HepG2 (cell line): Measurements from ENCODE around the gene LGALS1. TPM values are rescaled to one million over a fixed set of nuclear protein-coding genes. Genes with fewer than 3 reads are reported as not detected.

Source experiments
- ATAC-seq: fragments of 200-7000 bp; cut with Tn5 transposase; 3 replicates; pipeline ENCODE4 v1.9.1; 2020; ENCODE audit warnings: mild to moderate bottlenecking, moderate library complexity
- BruUV-seq: library from RNA; stranded (reverse); fragments of 400-500 nt; replicated peaks from 2 replicates; lab custom pipeline; 2021; lab: Mats Ljungman, UMichigan
- CTCF ChIA-PET: fragments of 300-600 bp; formaldehyde crosslinking; extraction: SDS; loops from one replicate; lab custom pipeline; 2021; ENCODE audit warnings: low total read pairs, inconsistent platforms, low intra/inter-chr PET ratio; lab: Yijun Ruan, JAX
- POLR2A ChIA-PET: fragments of 350-600 bp; sonication (Branson Sonifier 250); formaldehyde crosslinking; loops from one replicate; lab custom pipeline; 2020; ENCODE audit warnings: antibody characterized with exemption, inconsistent platforms; lab: Yijun Ruan, JAX
- DNase-seq: peaks from one replicate; pipeline ENCODE4 v3.0.0-alpha.2; 2015; ENCODE audit warnings: low spot score
- FAIRE-seq: peaks from 3 replicates; lab custom pipeline; 2011; peaks lifted over from hg19 to GRCh38; lab: Jason Lieb, UNC
- H2AFZ ChIP-seq: one replicate; pipeline ENCODE4 v1.6.1; 2011; ENCODE audit warnings: low read length, inconsistent platforms
- H3K27ac ChIP-seq: fragments of 300-600 bp; 3 replicates; pipeline ENCODE4 v1.8.0; 2011; ENCODE audit warnings: mixed run types, mild to moderate bottlenecking, mixed read lengths, low read length, inconsistent platforms; ENCODE audit not compliant: insufficient read depth; ENCODE audit errors: extremely low read length
- H3K27me3 ChIP-seq, 2 experiments: fragments of 200-600 bp in 1 of 2; 2 replicates in 1 of 2; 3 replicates in 1 of 2; pipeline versions ENCODE4 v1.6.0 to v1.8.0; 2011; ENCODE audit warnings: low read length in 2 of 2, mild to moderate bottlenecking in 2 of 2, moderate library complexity in 2 of 2, inconsistent platforms in 1 of 2; ENCODE audit not compliant: insufficient read depth in 2 of 2, control insufficient read depth in 1 of 2
- H3K36me3 ChIP-seq, 2 experiments: fragments of 200-600 bp in 1 of 2; replicated peaks in 1 of 2; 2 replicates in 1 of 2; 3 replicates in 1 of 2; pipeline versions ENCODE4 v1.5.1 to v1.8.0; 2011; ENCODE audit warnings: low read length in 2 of 2, inconsistent platforms in 1 of 2; ENCODE audit not compliant: insufficient read depth in 2 of 2, control insufficient read depth in 1 of 2
- H3K4me1 ChIP-seq: 2 replicates; pipeline ENCODE4 v1.5.1; 2012; ENCODE audit warnings: low read length, inconsistent platforms; ENCODE audit not compliant: insufficient read depth
- H3K4me2 ChIP-seq: 2 replicates; pipeline ENCODE4 v1.6.0; 2011; ENCODE audit warnings: low read depth, low read length, inconsistent platforms
- H3K4me3 ChIP-seq, 3 experiments: fragments of 200-600 bp in 1 of 3; sonication (generic), shearing (Covaris generic) in 1 of 3; replicated peaks in 1 of 3; 2 replicates each; pipeline ENCODE4 v1.5.1; 2011 to 2016; ENCODE audit warnings: low read length in 3 of 3, inconsistent platforms in 2 of 3, low read depth in 2 of 3, mild to moderate bottlenecking in 2 of 3, control low read depth in 1 of 3, mixed read lengths in 1 of 3; ENCODE audit not compliant: insufficient read depth in 1 of 3
- H3K79me2 ChIP-seq: one replicate; pipeline ENCODE4 v1.6.1; 2011; ENCODE audit warnings: low read length, inconsistent platforms; ENCODE audit not compliant: insufficient read depth
- H3K9ac ChIP-seq: 2 replicates; pipeline ENCODE4 v1.6.0; 2011; ENCODE audit warnings: mild to moderate bottlenecking, low read depth, low read length, inconsistent platforms; ENCODE audit not compliant: insufficient read depth
- H3K9me3 ChIP-seq: 2 replicates; pipeline ENCODE4 v1.5.1; 2012; ENCODE audit warnings: mild to moderate bottlenecking, low read length
- H4K20me1 ChIP-seq: 2 replicates; pipeline ENCODE4 v1.6.0; 2011; ENCODE audit warnings: inconsistent platforms, mild to moderate bottlenecking, low read length, moderate library complexity; ENCODE audit not compliant: insufficient read depth
- CBX1 ChIP-seq: IDR thresholded peaks from one replicate; pipeline ENCODE4 v1.6.1; 2016; ENCODE audit warnings: antibody characterized with exemption, low read depth
- GATA4 ChIP-seq: sonication (generic); IDR thresholded peaks from 2 replicates; pipeline ENCODE4 v1.6.1; 2016; ENCODE audit warnings: antibody characterized with exemption, low read depth, borderline replicate concordance
- GFI1 ChIP-seq: sonication (generic); formaldehyde crosslinking; IDR thresholded peaks from 2 replicates; pipeline ENCODE4 v1.5.0; 2020; ENCODE audit warnings: missing genetic modification reagents, mild to moderate bottlenecking, borderline replicate concordance
- HDAC1 ChIP-seq: sonication (generic); formaldehyde crosslinking; IDR thresholded peaks from 2 replicates; pipeline ENCODE4 v1.5.1; 2020; ENCODE audit warnings: mild to moderate bottlenecking, missing genetic modification reagents
- MLX ChIP-seq: IDR thresholded peaks from 2 replicates; pipeline ENCODE4 v1.6.1; 2016
- NPAS2 ChIP-seq: sonication (generic); formaldehyde crosslinking; IDR thresholded peaks from 2 replicates; pipeline ENCODE4 v1.8.0; 2022; ENCODE audit warnings: mild to moderate bottlenecking, missing genetic modification reagents, borderline replicate concordance
- POLR2AphosphoS2 ChIP-seq: IDR thresholded peaks from 2 replicates; pipeline ENCODE4 v1.6.1; 2011; ENCODE audit warnings: low read depth, low read length, improper control_type of control experiment
- SRF ChIP-seq: IDR thresholded peaks from 2 replicates; pipeline ENCODE4 v1.6.1; 2011; ENCODE audit warnings: mild to moderate bottlenecking, low read depth, low read length, moderate library complexity
- U2AF1 ChIP-seq: fragments of 200-400 bp; formaldehyde crosslinking; optimal IDR thresholded peaks from 2 replicates; pipeline ENCODE3; 2017; ENCODE audit warnings: mild to moderate bottlenecking, low read depth, low read length
- YEATS2 ChIP-seq: sonication (generic); formaldehyde crosslinking; IDR thresholded peaks from 2 replicates; pipeline ENCODE4 v1.4.0; 2020; ENCODE audit warnings: missing genetic modification reagents, borderline replicate concordance
- ZBTB1 ChIP-seq: sonication (generic); formaldehyde crosslinking; IDR thresholded peaks from 2 replicates; pipeline ENCODE4 v1.4.0; 2020; ENCODE audit warnings: missing genetic modification reagents, borderline replicate concordance
- ZBTB34 ChIP-seq: sonication (generic); formaldehyde crosslinking; IDR thresholded peaks from 2 replicates; pipeline ENCODE4 v1.8.0; 2022; ENCODE audit warnings: mild to moderate bottlenecking, missing genetic modification reagents
- ZNF276 ChIP-seq: sonication (generic); formaldehyde crosslinking; IDR thresholded peaks from 2 replicates; pipeline ENCODE4 v1.4.0; 2020; ENCODE audit warnings: mild to moderate bottlenecking, low read depth, missing genetic modification reagents
- ZNF382 ChIP-seq: sonication (generic); formaldehyde crosslinking; IDR thresholded peaks from 2 replicates; pipeline ENCODE4 v1.5.0; 2020; ENCODE audit warnings: missing genetic modification reagents, mild to moderate bottlenecking, borderline replicate concordance
- ZNF431 ChIP-seq: sonication (generic); formaldehyde crosslinking; IDR thresholded peaks from 2 replicates; pipeline ENCODE4 v1.9.0; 2022; ENCODE audit warnings: missing genetic modification reagents, low read depth, mild to moderate bottlenecking, borderline replicate concordance
- ZNF775 ChIP-seq: sonication (generic); formaldehyde crosslinking; IDR thresholded peaks from 2 replicates; pipeline ENCODE4 v1.4.0; 2020; ENCODE audit warnings: missing genetic modification reagents, mild to moderate bottlenecking, moderate library complexity, borderline replicate concordance
- WGBS: methylation state at CpG from one replicate; pipeline ENCODE4 v1.1.6; 2017; ENCODE audit warnings: low lambda C conversion rate; 5-methylcytosine and 5-hydroxymethylcytosine counted together
- in situ Hi-C: cut with HindIII; loops from 2 replicates; pipeline ENCODE4 v1.10.0; 2017; ENCODE audit warnings: low pct_unique_long_range_greater_than_20kb; ENCODE audit not compliant: extremely low pct_ligation_motif_present
- intact Hi-C: fragments of 100-400 bp; cut with micrococcal nuclease; formaldehyde crosslinking; loops from one replicate; pipeline ENCODE4 v1.10.0; 2022; ENCODE audit not compliant: unreplicated experiment
- polyA plus RNA-seq, 8 experiments: library from polyadenylated mRNA; depleted of rRNA in 3 of 8; stranded (reverse) in 7 of 8; unstranded in 1 of 8; fragments of >200 nt; fragmentation: Illumina TruSeq in 4 of 8; extraction: Trizol in 4 of 8; gene quantifications; 2 replicates each; pipeline versions ENCODE4 v1.2.1 to v1.2.3, GENCODE V29; 2011 to 2016; ENCODE audit warnings: low read depth in 4 of 8, missing spikeins in 1 of 8, mixed read lengths in 1 of 8; ENCODE audit not compliant: insufficient read depth in 1 of 8
- total RNA-seq, 5 experiments: library from RNA; depleted of rRNA; stranded (reverse); fragments of >200 nt; fragmentation: Illumina TruSeq; extraction: Trizol; gene quantifications; 2 replicates each; pipeline ENCODE4 v1.2.3, GENCODE V29; 2016; ENCODE audit warnings: low read depth in 1 of 5

The LGALS1 gene
- total and polyA plus RNA-seq, 2 of the 13 experiments (the other 11 are each of a cell fraction or from before 2014, with no cell fraction given) = 103 to 858 TPM

GRCh38 chr22:37632174-37633088 is 43.0 kb upstream of the LGALS1 start (continued):
- no peak for TF ChIP-seq NPAS2 (CRISPR knock-in tag)
- no peak for TF ChIP-seq ZNF431 (CRISPR knock-in tag)
- TF ChIP-seq YEATS2 (CRISPR knock-in tag) = 0 out of 2 replicates have a peak, but pooled peaks have one; percentile 3
- no peak for TF ChIP-seq SRF
- TF ChIP-seq MLX (CRISPR knock-in tag) = peak; percentile 6; the same call in 1 of the 2 replicates
- no peak for TF ChIP-seq CBX1
- TF ChIP-seq, all 625 proteins: peak for 20

- BruUV-seq = no TSS peak
- ChIA-PET CTCF (interaction anchor here (1.0 to 1.5 kb wide), 2 partner anchors 9 to 23 kb away, joined by 3 to 4 read pairs; no protein-coding TSS in a partner anchor), POLR2A (interaction anchor here (0.8 to 15.8 kb wide), 14 partner anchors 7 to 263 kb away, joined by 3 to 242 read pairs (median 6); partner anchors contain the start of genes GCAT, GGA1, NOL12 and PDXP)
- Histone ChIP-seq H3K9ac (peak overlapping the region; percentile 63), H3K4me3 (peak overlapping the region in 1 of 3 experiments; percentile 69; a peak in 2 of 6 replicates), H4K20me1 (no peaks in the 10 kb centered on the region), H3K36me3 (no peaks in the 10 kb centered on the region; a peak in 1 of 5 replicates), H3K9me3 (no peaks in the 10 kb centered on the region), H3K4me1 (peaks cover 78% of the 10 kb centered on the region), H3K4me2 (peak overlapping the region; percentile 94), H2AFZ (no peak overlapping the region), H3K27ac (peak overlapping the region; percentile 84), H3K79me2 (no peaks in the 10 kb centered on the region), H3K27me3 (no peaks in the 10 kb centered on the region)
- in situ Hi-C loops = no loop called here
- intact Hi-C loops = no loop called here
- no peak for FAIRE-seq
- no peak for ATAC-seq
- WGBS = 40% methylated on average over 7 of the region's 11 CpGs
- no peak for DNase-seq
- TF ChIP-seq GFI1 (CRISPR knock-in tag) (no peak), ZNF775 (CRISPR knock-in tag) (no peak), ZBTB1 (CRISPR knock-in tag) (no peak), ZNF276 (CRISPR knock-in tag) (no peak), POLR2AphosphoS2 (no peak), ZNF382 (no peak), U2AF1 (peak; percentile 15), ZBTB34 (CRISPR knock-in tag) (no peak), GATA4 (no peak), HDAC1 (CRISPR knock-in tag) (no peak)
Observed at GRCh38 chr22:37633089-37633624, 42.3 kb upstream of the LGALS1 start.
